B cell (primary cell): Measurements from ENCODE around the gene CCL4L2.

Source experiments
- EZH2 ChIP-seq: IDR thresholded peaks from 2 replicates; pipeline ENCODE4 v1.6.1; 2012; ENCODE audit warnings: borderline replicate concordance, low read depth, mild to moderate bottlenecking, moderate library complexity, low read length; ENCODE audit not compliant: insufficient read depth, poor library complexity, severe bottlenecking
- TF ChIP-seq, protein P1 (sequence below): fragments of 200-600 bp; IDR thresholded peaks from one replicate; pipeline ENCODE4 v1.8.0; 2022; ENCODE audit warnings: antibody characterized with exemption, mild to moderate bottlenecking

DNA sequence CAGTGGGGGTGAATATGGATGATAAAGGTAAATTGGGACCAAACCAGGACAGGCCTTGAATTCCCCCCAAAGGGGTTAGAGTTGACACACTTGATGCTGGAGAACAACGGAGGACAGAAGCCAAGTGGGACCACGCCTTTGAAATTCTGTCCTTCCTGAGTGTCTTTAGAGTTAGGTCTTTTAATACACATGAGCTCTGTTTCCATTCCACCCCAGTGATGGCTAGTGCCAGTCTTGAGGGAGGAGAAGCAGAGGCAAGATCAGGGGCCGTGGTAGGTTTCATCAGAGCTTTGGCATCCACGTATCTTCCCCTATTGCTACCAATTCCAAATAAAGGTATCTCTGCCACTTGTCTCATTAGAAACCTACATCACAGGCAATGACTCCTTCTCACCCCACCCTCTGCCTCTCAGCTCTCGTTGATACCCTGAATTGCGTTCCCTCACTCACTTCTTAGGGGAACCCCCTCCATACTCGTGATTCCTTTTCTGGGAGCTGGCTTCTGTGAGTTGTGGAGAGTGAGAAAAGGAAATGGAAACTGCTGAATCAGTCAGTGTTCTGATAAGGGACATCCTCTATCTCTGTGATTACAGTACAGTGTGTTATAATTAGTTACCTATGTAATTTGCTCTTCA is 11.9 kb upstream of the CCL4L2 start:
- TF ChIP-seq EZH2: no peak
- TF ChIP-seq, protein P1, sequence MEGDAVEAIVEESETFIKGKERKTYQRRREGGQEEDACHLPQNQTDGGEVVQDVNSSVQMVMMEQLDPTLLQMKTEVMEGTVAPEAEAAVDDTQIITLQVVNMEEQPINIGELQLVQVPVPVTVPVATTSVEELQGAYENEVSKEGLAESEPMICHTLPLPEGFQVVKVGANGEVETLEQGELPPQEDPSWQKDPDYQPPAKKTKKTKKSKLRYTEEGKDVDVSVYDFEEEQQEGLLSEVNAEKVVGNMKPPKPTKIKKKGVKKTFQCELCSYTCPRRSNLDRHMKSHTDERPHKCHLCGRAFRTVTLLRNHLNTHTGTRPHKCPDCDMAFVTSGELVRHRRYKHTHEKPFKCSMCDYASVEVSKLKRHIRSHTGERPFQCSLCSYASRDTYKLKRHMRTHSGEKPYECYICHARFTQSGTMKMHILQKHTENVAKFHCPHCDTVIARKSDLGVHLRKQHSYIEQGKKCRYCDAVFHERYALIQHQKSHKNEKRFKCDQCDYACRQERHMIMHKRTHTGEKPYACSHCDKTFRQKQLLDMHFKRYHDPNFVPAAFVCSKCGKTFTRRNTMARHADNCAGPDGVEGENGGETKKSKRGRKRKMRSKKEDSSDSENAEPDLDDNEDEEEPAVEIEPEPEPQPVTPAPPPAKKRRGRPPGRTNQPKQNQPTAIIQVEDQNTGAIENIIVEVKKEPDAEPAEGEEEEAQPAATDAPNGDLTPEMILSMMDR: no peak
